Panc1 (cell line): ENCODE measurements around the gene NEB. TPM values are rescaled to one million over a fixed set of nuclear protein-coding genes. Genes with fewer than 3 reads are reported as not detected.
"Not testable (repeated sequence)": the region's sequence is repeated elsewhere in the genome, so short reads cannot be mapped to it uniquely, and the experiment has no call there.

Experiments used
- ATAC-seq: fragments of 200-7000 bp; cut with Tn5 transposase; 2 replicates; pipeline ENCODE4 v1.9.1; 2020; ENCODE audit warnings: mild to moderate bottlenecking, moderate library complexity
- BruUV-seq: library from RNA; stranded (reverse); fragments of 400-500 nt; replicated peaks from 2 replicates; lab custom pipeline; 2021; lab: Mats Ljungman, UMichigan
- CTCF ChIA-PET: fragments of 300-600 bp; sonication (Branson Sonifier 250); formaldehyde crosslinking; loops from one replicate; lab custom pipeline; 2022; ENCODE audit warnings: antibody characterized with exemption; lab: Charles Lee
- POLR2A ChIA-PET: fragments of 300-600 bp; sonication (Branson Sonifier 250); formaldehyde crosslinking; loops from one replicate; lab custom pipeline; 2022; ENCODE audit warnings: antibody characterized with exemption; lab: Charles Lee
- DNase-seq: peaks from one replicate; pipeline ENCODE4 v3.0.0-alpha.2; 2010; ENCODE audit warnings: low read depth, low spot score
- H3K27ac ChIP-seq: 2 replicates; pipeline ENCODE4 v1.5.1; 2011; ENCODE audit warnings: mild to moderate bottlenecking, low read length, inconsistent platforms
- H3K27me3 ChIP-seq: fragments of 200-500 bp; sonication (Bioruptor generic); 2 replicates; pipeline ENCODE4 v1.6.0; 2014; ENCODE audit warnings: low read length, inconsistent platforms; ENCODE audit not compliant: control insufficient read depth, insufficient read depth
- H3K36me3 ChIP-seq: fragments of 200-500 bp; sonication (Bioruptor generic); 2 replicates; pipeline ENCODE4 v1.5.1; 2014; ENCODE audit warnings: inconsistent platforms, mild to moderate bottlenecking, low read length, moderate library complexity; ENCODE audit not compliant: control insufficient read depth, insufficient read depth
- H3K4me1 ChIP-seq: 2 replicates; pipeline ENCODE4 v1.5.1; 2011; ENCODE audit warnings: inconsistent platforms, mild to moderate bottlenecking, low read length, moderate library complexity; ENCODE audit not compliant: control insufficient read depth, insufficient read depth
- H3K4me3 ChIP-seq, 2 experiments: 2 replicates each; pipeline ENCODE4 v1.5.1; 2011 to 2012; ENCODE audit warnings: low read depth in 2 of 2, low read length in 2 of 2, mild to moderate bottlenecking in 2 of 2, inconsistent platforms in 1 of 2, moderate library complexity in 1 of 2
- H3K9me3 ChIP-seq: fragments of 200-500 bp; sonication (Bioruptor generic); 2 replicates; pipeline ENCODE4 v1.5.1; 2014; ENCODE audit warnings: low read depth, mild to moderate bottlenecking, inconsistent platforms, low read length, moderate library complexity; ENCODE audit not compliant: control insufficient read depth, insufficient read depth
- in situ Hi-C: cut with HindIII; loops from 2 replicates; pipeline ENCODE4 v1.10.0; 2016; ENCODE audit warnings: low sequenced_read_pairs, low pct_unique_long_range_greater_than_20kb
- intact Hi-C: fragments of 100-400 bp; cut with micrococcal nuclease; formaldehyde crosslinking; loops from one replicate; pipeline ENCODE4 v1.10.0; 2022; ENCODE audit not compliant: unreplicated experiment
- total RNA-seq: library from RNA; stranded (reverse); gene quantifications from one replicate; pipeline ENCODE4 v1.2.1, GENCODE V29; 2021; ENCODE audit not compliant: unreplicated experiment

Gene NEB
- total RNA-seq, 1 experiment from 2014 or later: 0.10 TPM

DNA sequence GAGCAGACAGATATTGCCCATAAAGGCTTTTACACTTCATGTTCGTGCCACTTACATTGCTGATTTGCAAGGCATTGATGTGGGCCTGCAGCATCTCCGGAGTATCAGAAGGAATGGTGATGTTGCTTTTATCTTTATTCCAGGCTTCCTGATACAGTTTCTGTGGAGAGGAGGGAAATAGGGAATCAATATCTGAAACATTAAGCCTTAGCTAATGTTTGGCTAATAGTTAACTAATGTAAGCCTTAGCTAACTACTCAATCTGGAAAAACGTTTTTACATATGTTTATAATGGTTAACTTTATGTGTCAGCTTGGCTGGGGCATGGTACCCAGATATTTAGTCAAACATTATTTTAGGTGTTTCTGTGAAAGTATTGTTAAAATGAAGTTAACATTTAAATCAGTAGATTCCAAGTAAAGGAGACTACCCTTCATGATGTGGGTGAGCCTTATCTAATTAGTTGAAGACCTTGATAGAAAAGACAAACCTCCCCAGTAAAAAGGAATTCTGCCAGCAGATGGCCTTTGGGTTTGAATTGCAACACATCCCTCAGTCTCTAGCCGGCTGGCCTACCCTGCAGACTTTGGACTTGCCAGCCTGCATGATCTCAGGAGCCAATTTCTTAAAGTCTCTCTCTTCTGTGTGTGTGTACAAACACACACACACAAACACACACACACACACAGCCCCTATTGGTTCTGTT, 137.2 kb downstream of the NEB start:
- DNase-seq, H3K4me1 ChIP-seq, H3K36me3 ChIP-seq, ATAC-seq, H3K27me3 ChIP-seq, CTCF ChIA-PET, H3K4me3 ChIP-seq, H3K9me3 ChIP-seq, in situ Hi-C loops, BruUV-seq, POLR2A ChIA-PET, H3K27ac ChIP-seq, intact Hi-C loops: not testable (repeated sequence)

DNA sequence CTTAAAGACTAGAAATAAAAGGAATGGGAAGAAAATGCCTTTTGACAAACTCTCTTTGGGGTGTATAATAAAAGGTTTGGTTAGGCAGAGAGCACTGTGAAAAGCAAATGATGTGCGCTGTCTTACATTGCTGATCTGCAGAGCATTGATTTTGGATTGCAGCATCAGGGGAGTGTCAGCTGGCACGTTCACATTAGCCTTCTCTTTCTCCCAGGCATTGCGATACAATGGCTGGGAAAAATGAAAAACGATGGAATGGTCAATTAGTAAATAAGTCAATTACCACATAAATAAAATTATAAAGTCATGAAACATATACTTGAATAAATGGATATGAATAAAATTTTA, 142.4 kb downstream of the NEB start:
- H3K27me3 ChIP-seq, H3K27ac ChIP-seq, BruUV-seq, DNase-seq, H3K36me3 ChIP-seq, H3K4me1 ChIP-seq, in situ Hi-C loops, CTCF ChIA-PET, intact Hi-C loops, ATAC-seq, H3K9me3 ChIP-seq, POLR2A ChIA-PET, H3K4me3 ChIP-seq: not testable (repeated sequence)

DNA sequence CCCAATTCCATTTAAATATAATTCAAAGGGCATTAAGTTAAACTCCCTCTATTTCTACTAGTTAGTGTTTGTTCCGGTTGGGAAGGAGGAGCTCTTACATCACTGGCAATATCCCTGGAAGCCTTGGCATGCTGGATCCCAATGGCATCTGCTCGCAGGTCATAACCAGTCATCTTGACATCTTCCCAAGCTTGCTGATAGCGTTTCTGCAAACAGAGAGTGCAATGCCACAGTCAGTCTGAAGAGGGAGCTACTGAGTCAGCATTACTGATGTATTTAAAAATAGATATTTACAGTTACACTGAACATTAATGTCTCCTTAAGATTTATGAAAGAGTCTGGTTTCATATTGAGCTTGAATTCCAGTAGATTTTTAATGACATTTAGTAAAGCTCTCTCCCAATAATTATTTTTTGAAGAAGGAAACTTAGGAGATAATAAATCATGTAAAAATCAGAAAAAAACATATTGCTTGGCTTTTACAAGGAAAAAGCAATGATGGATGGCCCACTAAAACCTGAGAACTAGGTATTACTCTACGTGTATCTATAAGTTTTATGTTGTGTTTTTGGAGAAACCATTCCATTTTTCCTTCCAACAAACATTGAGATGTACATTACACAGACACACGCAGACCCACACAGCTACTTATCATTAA, 142.9 kb downstream of the NEB start:
- in situ Hi-C loops, H3K4me1 ChIP-seq, H3K36me3 ChIP-seq, CTCF ChIA-PET, DNase-seq, H3K27me3 ChIP-seq, H3K27ac ChIP-seq, intact Hi-C loops, H3K4me3 ChIP-seq, POLR2A ChIA-PET, BruUV-seq, H3K9me3 ChIP-seq: not testable (repeated sequence)
- ATAC-seq: peak; percentile 53; the same call in 1 of the 2 replicates

DNA sequence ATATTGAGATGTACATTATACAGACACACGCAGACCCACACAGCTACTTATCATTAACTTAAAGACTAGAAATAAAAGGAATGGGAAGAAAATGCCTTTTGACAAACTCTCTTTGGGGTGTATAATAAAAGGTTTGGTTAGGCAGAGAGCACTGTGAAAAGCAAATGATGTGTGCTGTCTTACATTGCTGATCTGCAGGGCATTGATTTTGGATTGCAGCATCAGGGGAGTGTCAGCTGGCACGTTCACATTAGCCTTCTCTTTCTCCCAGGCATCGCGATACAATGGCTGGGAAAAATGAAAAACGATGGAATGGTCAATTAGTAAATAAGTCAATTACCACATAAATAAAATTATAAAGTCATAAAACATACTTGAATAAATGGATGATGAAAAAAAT, 153.0 kb downstream of the NEB start:
- BruUV-seq, intact Hi-C loops, H3K27ac ChIP-seq, POLR2A ChIA-PET, DNase-seq, H3K36me3 ChIP-seq, H3K9me3 ChIP-seq, in situ Hi-C loops, CTCF ChIA-PET, H3K4me3 ChIP-seq, H3K27me3 ChIP-seq, ATAC-seq, H3K4me1 ChIP-seq: not testable (repeated sequence)

DNA sequence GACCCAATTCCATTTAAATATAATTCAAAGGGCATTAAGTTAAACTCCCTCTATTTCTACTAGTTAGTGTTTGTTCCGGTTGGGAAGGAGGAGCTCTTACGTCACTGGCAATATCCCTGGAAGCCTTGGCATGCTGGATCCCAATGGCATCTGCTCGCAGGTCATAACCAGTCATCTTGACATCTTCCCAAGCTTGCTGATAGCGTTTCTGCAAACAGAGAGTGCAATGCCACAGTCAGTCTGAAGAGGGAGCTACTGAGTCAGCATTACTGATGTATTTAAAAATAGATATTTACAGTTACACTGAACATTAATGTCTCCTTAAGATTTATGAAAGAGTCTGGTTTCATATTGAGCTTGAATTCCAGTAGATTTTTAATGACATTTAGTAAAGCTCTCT, 153.6 kb downstream of the NEB start:
- H3K27ac ChIP-seq, H3K9me3 ChIP-seq, CTCF ChIA-PET, DNase-seq, in situ Hi-C loops, H3K4me1 ChIP-seq, H3K27me3 ChIP-seq, H3K36me3 ChIP-seq, BruUV-seq, ATAC-seq, intact Hi-C loops, H3K4me3 ChIP-seq, POLR2A ChIA-PET: not testable (repeated sequence)
